CD4-positive, CD25-positive, alpha-beta regulatory T cell (primary cell): ENCODE measurements around the gene CST6. TPM values are rescaled to one million over a fixed set of nuclear protein-coding genes. Genes with fewer than 3 reads are reported as not detected.
A peak's percentile ranks its signal among the peaks of the same experiment; 100 is the strongest.

Experiments
- ATAC-seq, 2 donors: fragments of 150-1000 bp; cut with Tn5 transposase; one replicate each; pipeline ENCODE4 v1.10.0; 2021; ENCODE audit warnings: low read depth in 2 of 2, moderate number of reproducible peaks in 2 of 2, moderate library complexity in 1 of 2
- DNase-seq, 3 donors: peaks; one replicate each; pipeline versions ENCODE4 v3.0.0 to v3.0.0-alpha.2; 2012 to 2022; ENCODE audit warnings: mixed read lengths in 1 of 3
- H3K27ac ChIP-seq: one replicate; pipeline ENCODE4 v1.7.0; 2013; ENCODE audit warnings: mild to moderate bottlenecking, low read length; ENCODE audit not compliant: insufficient read depth, poor library complexity, severe bottlenecking
- H3K27me3 ChIP-seq: one replicate; pipeline ENCODE4 v1.7.0; 2013; ENCODE audit warnings: low read length; ENCODE audit not compliant: control insufficient read depth, insufficient read depth
- H3K36me3 ChIP-seq: one replicate; pipeline ENCODE4 v1.7.0; 2013; ENCODE audit warnings: mild to moderate bottlenecking, low read length, moderate library complexity; ENCODE audit not compliant: control insufficient read depth, insufficient read depth
- H3K4me1 ChIP-seq: 2 replicates; pipeline ENCODE4 v1.7.0; 2013; ENCODE audit warnings: mild to moderate bottlenecking, low read length; ENCODE audit not compliant: insufficient read depth, control insufficient read depth, poor library complexity, severe bottlenecking
- H3K4me3 ChIP-seq: one replicate; pipeline ENCODE4 v1.7.0; 2013; ENCODE audit warnings: low read depth, mild to moderate bottlenecking, low read length, moderate library complexity
- H3K9me3 ChIP-seq, 2 experiments: 1 replicate in 1 of 2; 2 replicates in 1 of 2; pipeline ENCODE4 v1.7.0; 2013; ENCODE audit warnings: low read length in 2 of 2, mild to moderate bottlenecking in 1 of 2, moderate library complexity in 1 of 2; ENCODE audit not compliant: control insufficient read depth in 2 of 2
- H3K27ac Mint-ChIP-seq, 3 donors: one replicate each; pipeline ENCODE4 v1.8.0; 2020 to 2022; ENCODE audit warnings: mild to moderate bottlenecking in 3 of 3, mixed read lengths in 3 of 3, moderate library complexity in 2 of 3
- H3K27me3 Mint-ChIP-seq: one replicate; pipeline ENCODE4 v1.8.0; 2022; ENCODE audit warnings: mild to moderate bottlenecking, mixed read lengths
- H3K36me3 Mint-ChIP-seq: one replicate; pipeline ENCODE4 v1.8.0; 2020; ENCODE audit warnings: mixed read lengths
- H3K4me1 Mint-ChIP-seq, 4 donors: one replicate each; pipeline ENCODE4 v1.8.0; 2020 to 2022; ENCODE audit warnings: mixed read lengths in 4 of 4, mild to moderate bottlenecking in 1 of 4
- H3K4me3 Mint-ChIP-seq, 4 donors: one replicate each; pipeline ENCODE4 v1.8.0; 2020 to 2022; ENCODE audit warnings: mild to moderate bottlenecking in 4 of 4, mixed read lengths in 4 of 4, moderate library complexity in 3 of 4
- H3K9me3 Mint-ChIP-seq, 7 donors: one replicate each; pipeline ENCODE4 v1.8.0; 2020 to 2022; ENCODE audit warnings: mixed read lengths in 7 of 7, mild to moderate bottlenecking in 3 of 7, moderate library complexity in 2 of 7
- polyA plus RNA-seq, 4 donors: library from polyadenylated mRNA; unstranded; fragments of 300-500 nt; fragmentation: Illumina TruSeq; gene quantifications; one replicate each; pipeline ENCODE4 v1.2.3, GENCODE V29; 2021
- total RNA-seq: library from RNA; stranded (reverse); gene quantifications from one replicate; pipeline ENCODE4 v1.2.3, GENCODE V29; 2022

CST6 gene
- total and polyA plus RNA-seq, 5 donors from 2014 or later = not detected

GRCh38 chr11:66055021-66055420 is 43.2 kb downstream of the CST6 start:
- Mint-ChIP-seq H3K27ac (peak overlapping the region in 1 of 3 donors; percentile 54), H3K4me1 (peaks cover 10 to 41% (median 19%) of the 10 kb centered on the region in 4 donors), H3K27me3 (peaks cover 8% of the 10 kb centered on the region), H3K4me3 (peak overlapping the region in 2 of 4 donors; percentile 47 to 84), H3K9me3 (peaks cover 0 to 1% (median 0%) of the 10 kb centered on the region in 7 donors), H3K36me3 (peaks cover 37% of the 10 kb centered on the region)
- no peak overlapping the region for H3K27ac ChIP-seq
- H3K4me3 ChIP-seq = no peak overlapping the region
- DNase-seq = no peak
- H3K4me1 ChIP-seq = peaks cover 21% of the 10 kb centered on the region
- no peaks in the 10 kb centered on the region for H3K9me3 ChIP-seq
- H3K36me3 ChIP-seq = peaks cover 55% of the 10 kb centered on the region
- H3K27me3 ChIP-seq = no peaks in the 10 kb centered on the region
- ATAC-seq = no peak

- H3K4me1 Mint-ChIP-seq = peaks cover 10 to 40% (median 21%) of the 10 kb centered on the region in 4 donors
- peak overlapping the region in 1 of 4 donors; percentile 32 for H3K4me3 Mint-ChIP-seq
- DNase-seq (no peak), ATAC-seq (no peak)
- no peak overlapping the region for H3K27ac ChIP-seq
- peaks cover 69% of the 10 kb centered on the region for H3K36me3 ChIP-seq
- no peaks in the 10 kb centered on the region for H3K9me3 ChIP-seq
- peaks cover 50% of the 10 kb centered on the region for H3K36me3 Mint-ChIP-seq
- H3K27ac Mint-ChIP-seq = peak overlapping the region in 1 of 3 donors; percentile 20
- no peak overlapping the region for H3K4me3 ChIP-seq
- H3K27me3 Mint-ChIP-seq = peaks cover 4% of the 10 kb centered on the region
- peaks cover 17% of the 10 kb centered on the region for H3K4me1 ChIP-seq
- peaks cover 0 to 1% (median 0%) of the 10 kb centered on the region in 7 donors for H3K9me3 Mint-ChIP-seq
- H3K27me3 ChIP-seq = no peaks in the 10 kb centered on the region
These were observed 44.7 kb downstream of the CST6 start for GRCh38 chr11:66056501-66056900.

GRCh38 chr11:66059966-66060680 is 48.3 kb downstream of the CST6 start:
- DNase-seq = no peak
- Histone ChIP-seq H3K4me3 (no peak overlapping the region), H3K27me3 (no peaks in the 10 kb centered on the region), H3K27ac (no peak overlapping the region), H3K4me1 (no peaks in the 10 kb centered on the region), H3K36me3 (peaks cover 96% of the 10 kb centered on the region), H3K9me3 (peaks cover under 1 to 3% of the 10 kb centered on the region in 2 experiments)
- Mint-ChIP-seq H3K4me1 (peaks cover 5 to 33% (median 16%) of the 10 kb centered on the region in 4 donors), H3K27ac (peak overlapping the region in 2 of 3 donors; percentile 17 to 72), H3K4me3 (no peak overlapping the region), H3K27me3 (no peaks in the 10 kb centered on the region), H3K9me3 (peaks cover 0 to 2% (median 0%) of the 10 kb centered on the region in 7 donors), H3K36me3 (peaks cover 64% of the 10 kb centered on the region)
- no peak for ATAC-seq

GRCh38 chr11:66061268-66061667 is 49.5 kb downstream of the CST6 start:
- peaks cover 96% of the 10 kb centered on the region for H3K36me3 ChIP-seq
- H3K27ac ChIP-seq = no peak overlapping the region
- Mint-ChIP-seq H3K36me3 (peaks cover 68% of the 10 kb centered on the region), H3K9me3 (peaks cover 0 to 3% (median 1%) of the 10 kb centered on the region in 7 donors), H3K27me3 (no peaks in the 10 kb centered on the region), H3K27ac (peak overlapping the region in 1 of 3 donors; percentile 48), H3K4me1 (peaks cover 5 to 35% (median 18%) of the 10 kb centered on the region in 4 donors), H3K4me3 (peak overlapping the region in 1 of 4 donors; percentile 52)
- peaks cover under 1% of the 10 kb centered on the region for H3K4me1 ChIP-seq
- H3K27me3 ChIP-seq = no peaks in the 10 kb centered on the region
- no peak for DNase-seq
- no peak for ATAC-seq
- peaks cover 1 to 5% of the 10 kb centered on the region in 2 experiments for H3K9me3 ChIP-seq
- H3K4me3 ChIP-seq = no peak overlapping the region

DNA sequence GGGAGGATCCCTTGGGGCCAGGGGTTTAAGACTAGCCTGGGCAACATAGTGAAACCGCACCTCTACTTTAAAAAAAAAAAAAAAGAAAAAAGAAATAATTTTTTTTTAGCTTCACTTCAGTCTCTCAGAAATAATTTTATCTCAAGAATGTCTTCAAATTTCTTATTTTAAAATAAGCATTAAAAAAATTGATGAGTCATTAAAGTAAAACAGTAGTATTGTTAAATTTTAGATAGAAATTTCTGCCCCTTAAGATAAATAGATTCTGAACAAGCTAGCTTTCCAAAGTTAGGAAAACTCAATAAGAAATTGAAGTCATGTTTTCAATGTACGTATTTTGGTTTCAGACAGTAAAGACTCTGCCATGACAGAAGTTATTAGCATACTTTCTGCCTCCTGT is 50.6 kb downstream of the CST6 start:
- peaks cover 72% of the 10 kb centered on the region for H3K36me3 Mint-ChIP-seq
- peaks cover 5 to 47% (median 28%) of the 10 kb centered on the region in 4 donors for H3K4me1 Mint-ChIP-seq
- peaks cover 0 to 3% (median 0%) of the 10 kb centered on the region in 7 donors for H3K9me3 Mint-ChIP-seq
- peaks cover 95% of the 10 kb centered on the region for H3K36me3 ChIP-seq
- peak overlapping the region in 1 of 3 donors; percentile 31 for H3K27ac Mint-ChIP-seq
- H3K4me1 ChIP-seq = peaks cover 2% of the 10 kb centered on the region
- no peak overlapping the region for H3K27ac ChIP-seq
- ATAC-seq (no peak), DNase-seq (no peak)
- H3K27me3 Mint-ChIP-seq = no peaks in the 10 kb centered on the region
- no peak overlapping the region for H3K4me3 ChIP-seq
- H3K4me3 Mint-ChIP-seq = no peak overlapping the region
- no peaks in the 10 kb centered on the region for H3K27me3 ChIP-seq
- H3K9me3 ChIP-seq = peaks cover 1 to 5% of the 10 kb centered on the region in 2 experiments

Other genes with a start within 250 kb of the CST6 start
- 16.8 TPM for gene AP5B1, start 231.0 kb upstream of the CST6 start, total RNA-seq
- 10 to 100 TPM in 1 of 4 donors, 1 to 10 TPM in 3; 7.6 to 10.8 (median 9.5) TPM for gene AP5B1, start 231.0 kb upstream of the CST6 start, polyA plus RNA-seq
- not detected for gene OVOL1, start 224.9 kb upstream of the CST6 start, total RNA-seq
- gene OVOL1, start 224.9 kb upstream of the CST6 start, polyA plus RNA-seq = not detected
- 0.44 TPM for gene SNX32, start 178.0 kb upstream of the CST6 start, total RNA-seq
- 1 to 10 TPM in 1 of 4 donors, under 1 TPM in 3; 0.32 to 1.3 (median 0.48) TPM for gene SNX32, start 178.0 kb upstream of the CST6 start, polyA plus RNA-seq
- gene CFL1, start 153.8 kb upstream of the CST6 start, total RNA-seq = 737 TPM
- 1,000 to 10,000 TPM; 2,250 to 3,209 (median 2,591) TPM for gene CFL1, start 153.8 kb upstream of the CST6 start, polyA plus RNA-seq
- 51.1 TPM for gene MUS81, start 151.6 kb upstream of the CST6 start, total RNA-seq
- 10 to 100 TPM; 22.7 to 24.6 (median 23.6) TPM for gene MUS81, start 151.6 kb upstream of the CST6 start, polyA plus RNA-seq
- gene EFEMP2, start 139.2 kb upstream of the CST6 start, total RNA-seq = 5.8 TPM
- gene EFEMP2, start 139.2 kb upstream of the CST6 start, polyA plus RNA-seq = under 1 TPM; 0.21 to 0.36 (median 0.29) TPM
- gene CTSW, start 132.2 kb upstream of the CST6 start, total RNA-seq = 12.4 TPM
- 10 to 100 TPM in 3 of 4 donors, 1 to 10 TPM in 1; 3.5 to 35.9 (median 16.9) TPM for gene CTSW, start 132.2 kb upstream of the CST6 start, polyA plus RNA-seq
- 29.8 TPM for gene FIBP, start 123.5 kb upstream of the CST6 start, total RNA-seq
- 10 to 100 TPM; 71.0 to 81.7 (median 72.7) TPM for gene FIBP, start 123.5 kb upstream of the CST6 start, polyA plus RNA-seq
- gene CCDC85B, start 121.3 kb upstream of the CST6 start, total RNA-seq = 20.7 TPM
- 10 to 100 TPM; 58.7 to 74.0 (median 63.2) TPM for gene CCDC85B, start 121.3 kb upstream of the CST6 start, polyA plus RNA-seq
- 2.7 TPM for gene FOSL1, start 111.6 kb upstream of the CST6 start, total RNA-seq
- gene FOSL1, start 111.6 kb upstream of the CST6 start, polyA plus RNA-seq = not detected
- gene C11orf68, start 92.9 kb upstream of the CST6 start, total RNA-seq = 21.6 TPM
- gene C11orf68, start 92.9 kb upstream of the CST6 start, polyA plus RNA-seq = 10 to 100 TPM; 65.8 to 90.7 (median 85.0) TPM
- gene DRAP1, start 92.6 kb upstream of the CST6 start, total RNA-seq = 82.8 TPM
- 100 to 1,000 TPM in 2 of 4 donors, 10 to 100 TPM in 2; 78.2 to 106 (median 91.4) TPM for gene DRAP1, start 92.6 kb upstream of the CST6 start, polyA plus RNA-seq
- gene TSGA10IP, start 66.5 kb upstream of the CST6 start, total RNA-seq = not detected
- not detected for gene TSGA10IP, start 66.5 kb upstream of the CST6 start, polyA plus RNA-seq
- 94.0 TPM for gene SART1, start 50.3 kb upstream of the CST6 start, total RNA-seq
- gene SART1, start 50.3 kb upstream of the CST6 start, polyA plus RNA-seq = 10 to 100 TPM; 15.8 to 22.7 (median 19.8) TPM
- gene EIF1AD, start 9.9 kb upstream of the CST6 start, total RNA-seq = 61.3 TPM
- 10 to 100 TPM; 16.7 to 20.7 (median 18.6) TPM for gene EIF1AD, start 9.9 kb upstream of the CST6 start, polyA plus RNA-seq
- 41.8 TPM for gene BANF1, start 9.5 kb upstream of the CST6 start, total RNA-seq
- gene BANF1, start 9.5 kb upstream of the CST6 start, polyA plus RNA-seq = 100 to 1,000 TPM; 134 to 170 (median 148) TPM
- gene CATSPER1, start 14.5 kb downstream of the CST6 start, total RNA-seq = not detected
- gene CATSPER1, start 14.5 kb downstream of the CST6 start, polyA plus RNA-seq = not detected
- gene GAL3ST3, start 37.2 kb downstream of the CST6 start, total RNA-seq = not detected
- gene GAL3ST3, start 37.2 kb downstream of the CST6 start, polyA plus RNA-seq = not detected
- gene SF3B2, start 40.4 kb downstream of the CST6 start, total RNA-seq = 172 TPM
- gene SF3B2, start 40.4 kb downstream of the CST6 start, polyA plus RNA-seq = 10 to 100 TPM; 67.6 to 79.7 (median 75.2) TPM
- 306 TPM for gene PACS1, start 58.3 kb downstream of the CST6 start, total RNA-seq
- gene PACS1, start 58.3 kb downstream of the CST6 start, polyA plus RNA-seq = 10 to 100 TPM; 43.8 to 57.8 (median 47.1) TPM
- gene KLC2, start 245.7 kb downstream of the CST6 start, total RNA-seq = 42.1 TPM
- 1 to 10 TPM; 2.5 to 3.8 (median 3.3) TPM for gene KLC2, start 245.7 kb downstream of the CST6 start, polyA plus RNA-seq